ENCODE measurements around the gene HELB.

DNA sequence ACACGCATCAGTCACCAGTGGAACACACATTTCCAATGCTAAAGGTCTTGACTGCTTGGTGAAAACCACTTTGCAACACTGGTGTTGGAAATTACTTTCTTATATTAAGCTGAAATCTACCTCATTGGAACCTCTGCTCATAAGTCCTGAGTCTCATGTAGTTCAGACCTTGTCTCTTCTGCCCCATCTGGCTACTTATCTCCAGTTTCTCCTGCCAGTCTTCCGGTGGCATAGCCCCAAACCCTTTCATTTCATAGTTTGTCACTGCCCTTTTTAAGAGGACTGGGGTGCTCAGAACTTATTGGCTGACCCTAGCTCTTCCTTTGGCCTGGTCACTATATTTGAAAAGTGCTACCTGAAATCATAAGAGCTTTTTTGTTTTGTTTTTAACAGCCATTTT lies 43.7 kb downstream of the HELB start:
- TF ChIP-seq CTCF (conservative IDR thresholded peaks at IDR 0.05; ENCODE audit: low read depth, low read length) (no peak), EZH2 (IDR thresholded peaks at IDR 0.05; ENCODE audit: borderline replicate concordance, low read depth, low read length, poor library complexity, severe bottlenecking) (no peak)

Data from A673 (cell line).